ENCODE results near the gene CLSTN2.

CLSTN2 gene

GRCh38 chr3:140246578-140246977 is 311.6 kb downstream of the CLSTN2 start:
- no peak for DNase-seq

GRCh38 chr3:140247775-140248174 is 312.8 kb downstream of the CLSTN2 start:
- DNase-seq = no peak

GRCh38 chr3:140249188-140249587 is 314.2 kb downstream of the CLSTN2 start:
- DNase-seq = no peak

- DNase-seq = no peak
These were observed 315.2 kb downstream of the CLSTN2 start for GRCh38 chr3:140250010-140250855.

- no peak for DNase-seq
These were observed 316.0 kb downstream of the CLSTN2 start for GRCh38 chr3:140250945-140251344.

GRCh38 chr3:140251678-140252077 is 316.7 kb downstream of the CLSTN2 start:
- DNase-seq = no peak

GRCh38 chr3:140252812-140253656 is 318.0 kb downstream of the CLSTN2 start:
- no peak for DNase-seq

- no peak for DNase-seq
These were observed 323.3 kb downstream of the CLSTN2 start for GRCh38 chr3:140258222-140258724.

- no peak for DNase-seq
These were observed 330.3 kb downstream of the CLSTN2 start for GRCh38 chr3:140265302-140265701.

GRCh38 chr3:140268103-140268502 is 333.1 kb downstream of the CLSTN2 start:
- DNase-seq = no peak

GRCh38 chr3:140268610-140269009 is 333.6 kb downstream of the CLSTN2 start:
- DNase-seq = no peak

GRCh38 chr3:140270329-140270728 is 335.3 kb downstream of the CLSTN2 start:
- no peak for DNase-seq

- no peak for DNase-seq
These were observed 338.7 kb downstream of the CLSTN2 start for GRCh38 chr3:140273542-140274195.

GRCh38 chr3:140274429-140274828 is 339.4 kb downstream of the CLSTN2 start:
- DNase-seq = no peak

- no peak for DNase-seq
These were observed 341.7 kb downstream of the CLSTN2 start for GRCh38 chr3:140276703-140277102.

- no peak for DNase-seq
These were observed 342.9 kb downstream of the CLSTN2 start for GRCh38 chr3:140277886-140278285.

- no peak for DNase-seq
These were observed 349.4 kb downstream of the CLSTN2 start for GRCh38 chr3:140284372-140284771.

GRCh38 chr3:140285380-140285779 is 350.4 kb downstream of the CLSTN2 start:
- no peak for DNase-seq

- no peak for DNase-seq
These were observed 353.6 kb downstream of the CLSTN2 start for GRCh38 chr3:140288595-140288994.

GRCh38 chr3:140290105-140290504 is 355.1 kb downstream of the CLSTN2 start:
- DNase-seq = no peak

GRCh38 chr3:140292170-140292569 is 357.2 kb downstream of the CLSTN2 start:
- DNase-seq = no peak

- no peak for DNase-seq
These were observed 357.7 kb downstream of the CLSTN2 start for GRCh38 chr3:140292684-140293083.

- no peak for DNase-seq
These were observed 359.1 kb downstream of the CLSTN2 start for GRCh38 chr3:140294058-140294457.
